AG04450 (cell line): ENCODE results near the gene IPO4. TPM values are rescaled to one million over a fixed set of nuclear protein-coding genes. Genes with fewer than 3 reads are reported as not detected.
"Not testable (repeated sequence)": the region's sequence is repeated elsewhere in the genome, so short reads cannot be mapped to it uniquely, and the experiment has no call there.

Source experiments
- CTCF ChIA-PET: fragments of 300-600, 350-600 bp; formaldehyde crosslinking; extraction: SDS; loops from one replicate; lab custom pipeline; 2022; ENCODE audit warnings: antibody characterized with exemption, inconsistent platforms; lab: Charles Lee
- POLR2A ChIA-PET: fragments of 350-600 bp; formaldehyde crosslinking; extraction: SDS; loops from one replicate; lab custom pipeline; 2021; ENCODE audit warnings: antibody characterized with exemption, inconsistent platforms; lab: Yijun Ruan, JAX
- DNase-seq: peaks from one replicate; pipeline ENCODE4 v3.0.0-alpha.2; 2011; ENCODE audit warnings: low read depth, low spot score
- H3K27ac ChIP-seq: one replicate; pipeline ENCODE4 v1.5.1; 2012; ENCODE audit warnings: low read depth, low read length, control low read depth
- H3K27me3 ChIP-seq: one replicate; pipeline ENCODE4 v1.6.0; 2012; ENCODE audit warnings: low read length; ENCODE audit not compliant: control insufficient read depth, insufficient read depth
- H3K4me3 ChIP-seq: 2 replicates; pipeline ENCODE4 v1.5.1; 2011; ENCODE audit warnings: mild to moderate bottlenecking, low read depth, low read length, control low read depth
- H3K9me3 ChIP-seq: 2 replicates; pipeline ENCODE4 v1.5.1; 2012; ENCODE audit warnings: low read length; ENCODE audit not compliant: control insufficient read depth, insufficient read depth
- CTCF ChIP-seq: IDR thresholded peaks from 2 replicates; pipeline ENCODE4 v1.5.1; 2011; ENCODE audit warnings: low read depth, low read length, control low read depth, inconsistent platforms
- polyA plus RNA-seq: library from polyadenylated mRNA; depleted of rRNA; stranded (reverse); fragments of >200 nt; gene quantifications from 2 replicates; pipeline ENCODE4 v1.2.3, GENCODE V29; 2011

IPO4 gene
- polyA plus RNA-seq, 1 experiment, result 15.2 TPM

GRCh38 chr14:24224618-24225071, 36.0 kb upstream of the IPO4 start:
- Histone ChIP-seq H3K27me3 (no peaks in the 10 kb centered on the region), H3K27ac (no peak overlapping the region), H3K4me3 (no peak overlapping the region), H3K9me3 (no peaks in the 10 kb centered on the region)
- POLR2A ChIA-PET, result interaction anchor here (1.2 to 1.4 kb wide), 2 partner anchors 11 to 17 kb away, joined by 4 to 7 read pairs; partner anchors contain the start of genes CHMP4A and TINF2
- CTCF ChIA-PET, result interaction anchor here (0.5 to 1.0 kb wide), 2 partner anchors 18 to 176 kb away, joined by 3 read pairs; partner anchors contain the start of gene TINF2
- peak; percentile 47 for DNase-seq
- TF ChIP-seq CTCF, result no peak

- H3K27me3 ChIP-seq, H3K4me3 ChIP-seq, DNase-seq, H3K27ac ChIP-seq, CTCF ChIA-PET, POLR2A ChIA-PET, H3K9me3 ChIP-seq: not testable (repeated sequence)
These were observed 34.4 kb upstream of the IPO4 start for GRCh38 chr14:24222987-24223386.

- ChIA-PET POLR2A (interaction anchor here (0.6 kb wide), 1 partner anchor 37 kb away, joined by 5 read pairs; no protein-coding TSS in a partner anchor), CTCF (interaction anchor here (0.7 to 2.0 kb wide), 5 partner anchors 22 to 114 kb away, joined by 3 to 8 read pairs (median 3); partner anchors contain the start of genes CIDEB and IRF9)
- Histone ChIP-seq H3K27ac (no peak overlapping the region), H3K4me3 (no peak overlapping the region), H3K27me3 (no peaks in the 10 kb centered on the region), H3K9me3 (no peaks in the 10 kb centered on the region)
- TF ChIP-seq CTCF, result no peak
- DNase-seq, result no peak
These were observed 30.9 kb upstream of the IPO4 start for GRCh38 chr14:24219521-24219920.

GRCh38 chr14:24219080-24219479, 30.5 kb upstream of the IPO4 start:
- TF ChIP-seq CTCF, result no peak
- ChIA-PET CTCF (interaction anchor here (1.0 to 2.0 kb wide), 3 partner anchors 78 to 114 kb away, joined by 3 to 8 read pairs (median 3); partner anchors contain the start of gene CIDEB), POLR2A (interaction anchor here (0.6 kb wide), 1 partner anchor 37 kb away, joined by 5 read pairs; no protein-coding TSS in a partner anchor)
- no peaks in the 10 kb centered on the region for H3K27me3 ChIP-seq
- H3K27ac ChIP-seq, result no peak overlapping the region
- no peaks in the 10 kb centered on the region for H3K9me3 ChIP-seq
- no peak for DNase-seq
- no peak overlapping the region for H3K4me3 ChIP-seq

GRCh38 chr14:24216876-24217275, 28.3 kb upstream of the IPO4 start:
- H3K27ac ChIP-seq, H3K4me3 ChIP-seq, H3K27me3 ChIP-seq, H3K9me3 ChIP-seq, DNase-seq: not testable (repeated sequence)
- ChIA-PET CTCF (interaction anchor here (1.8 kb wide), 1 partner anchor 80 kb away, joined by 15 read pairs; no protein-coding TSS in a partner anchor), POLR2A (interaction anchor here (1.6 kb wide), 1 partner anchor 84 kb away, joined by 4 read pairs; no protein-coding TSS in a partner anchor)

GRCh38 chr14:24216345-24216699, 27.7 kb upstream of the IPO4 start:
- Histone ChIP-seq H3K9me3 (no peaks in the 10 kb centered on the region; the same call in 1 of the 2 replicates), H3K4me3 (peak overlapping the region; percentile 79), H3K27ac (peak overlapping the region; percentile 84), H3K27me3 (no peaks in the 10 kb centered on the region)
- no peak for DNase-seq
- POLR2A ChIA-PET, result interaction anchor here (0.8 to 1.6 kb wide), 7 partner anchors 15 to 84 kb away, joined by 3 to 9 read pairs (median 4); partner anchors contain the start of genes RABGGTA and TINF2
- TF ChIP-seq CTCF, result no peak
- CTCF ChIA-PET, result interaction anchor here (0.9 to 1.8 kb wide), 3 partner anchors 11 to 81 kb away, joined by 3 to 15 read pairs (median 3); no protein-coding TSS in a partner anchor
